Activated CD4-positive, alpha-beta T cell treated with anti-CD3 and anti-CD28 coated beads, Interleukin-2, amount 50 U/mL, for 24 hours (primary cell): Measurements from ENCODE around the gene FCER1G.

Experiments
- DNase-seq, 2 donors: peaks; one replicate each; pipeline ENCODE4 v3.0.0-alpha.2; 2020; ENCODE audit warnings: low read depth in 1 of 2, low spot score in 1 of 2

Gene FCER1G

DNA sequence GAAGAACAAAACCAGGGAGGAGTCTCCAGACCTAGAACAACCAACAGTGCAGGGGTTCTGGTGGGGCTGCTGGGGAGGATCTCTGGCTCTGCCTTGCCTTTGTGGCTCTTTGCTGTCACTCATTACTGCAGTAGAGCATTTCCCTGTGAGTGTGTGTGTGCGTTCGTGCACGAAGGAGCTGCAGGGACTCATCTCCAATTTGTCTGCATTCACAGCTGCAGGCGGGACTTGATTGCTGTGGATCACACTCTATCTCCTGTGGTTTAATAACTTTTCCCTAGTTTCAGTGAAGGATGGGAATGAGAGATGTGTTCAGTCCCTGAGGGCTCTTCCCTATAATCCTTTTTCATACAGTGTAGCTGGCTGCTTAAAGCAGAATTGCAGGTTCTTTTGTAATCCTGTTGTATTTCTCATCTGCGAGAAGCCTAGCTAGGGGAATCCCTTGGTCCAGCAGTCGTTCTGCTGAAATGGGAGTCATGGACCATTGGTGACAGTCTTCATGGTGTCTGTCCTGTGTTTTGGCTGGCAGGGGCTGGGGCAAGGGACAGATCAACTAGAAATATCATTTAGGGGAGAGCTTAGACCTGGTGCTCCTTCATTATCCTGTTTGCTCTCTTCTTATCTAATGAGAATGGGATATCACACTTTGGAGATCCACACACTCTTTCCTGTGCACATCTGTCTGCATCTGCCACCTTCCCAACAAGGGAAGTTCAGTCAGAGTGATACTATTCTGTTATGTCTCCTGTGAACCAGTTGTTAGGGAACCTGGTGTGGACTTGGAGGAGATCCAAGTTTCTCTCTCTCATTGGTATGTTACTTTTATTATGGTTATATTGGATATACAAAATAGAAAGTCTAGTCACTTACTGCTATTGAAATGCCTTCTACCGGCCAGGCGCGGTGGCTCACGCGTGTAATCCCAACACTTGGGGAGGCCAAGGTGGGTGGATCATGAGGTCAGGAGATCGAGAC lies 46.5 kb downstream of the FCER1G start:
- DNase-seq: no peak

DNA sequence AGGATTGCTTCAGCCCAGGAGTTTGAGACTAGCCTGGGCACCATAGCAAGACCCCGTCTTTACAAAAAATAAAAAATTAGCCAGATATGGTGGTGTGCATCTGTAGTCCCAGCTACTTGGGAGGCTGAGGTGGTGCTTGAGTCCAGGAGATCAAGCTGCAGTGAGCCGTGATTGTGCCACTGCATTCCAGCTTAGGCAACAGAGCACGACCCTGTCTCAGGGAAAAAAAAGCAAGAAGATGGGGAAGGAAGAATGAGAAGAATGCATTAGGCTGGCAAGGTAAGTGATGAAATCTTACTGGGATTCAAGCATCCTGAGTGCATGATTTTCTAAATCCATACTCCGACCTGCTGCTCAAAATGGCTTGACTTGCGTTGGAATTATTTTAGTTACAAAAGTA lies 50.2 kb downstream of the FCER1G start:
- no peak for DNase-seq

DNA sequence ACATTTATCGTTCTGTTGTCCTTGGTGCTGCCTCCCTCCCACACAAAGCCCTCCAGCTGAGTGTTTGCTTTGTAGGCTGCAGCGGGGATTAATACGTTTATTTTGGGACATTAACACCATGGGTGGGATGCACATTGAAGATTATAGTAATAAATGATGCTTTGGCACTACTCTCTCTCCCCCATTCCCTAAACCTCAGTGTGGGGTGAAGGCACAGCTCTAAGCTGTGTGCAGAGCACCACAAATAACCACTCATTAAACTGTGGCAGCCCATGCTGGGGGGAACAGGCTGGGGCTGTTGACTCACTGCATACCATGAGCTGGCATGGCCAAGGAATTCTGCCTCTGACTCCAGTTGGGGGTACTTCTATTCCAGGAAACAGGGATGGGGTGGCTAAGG lies 51.1 kb downstream of the FCER1G start:
- no peak for DNase-seq

DNA sequence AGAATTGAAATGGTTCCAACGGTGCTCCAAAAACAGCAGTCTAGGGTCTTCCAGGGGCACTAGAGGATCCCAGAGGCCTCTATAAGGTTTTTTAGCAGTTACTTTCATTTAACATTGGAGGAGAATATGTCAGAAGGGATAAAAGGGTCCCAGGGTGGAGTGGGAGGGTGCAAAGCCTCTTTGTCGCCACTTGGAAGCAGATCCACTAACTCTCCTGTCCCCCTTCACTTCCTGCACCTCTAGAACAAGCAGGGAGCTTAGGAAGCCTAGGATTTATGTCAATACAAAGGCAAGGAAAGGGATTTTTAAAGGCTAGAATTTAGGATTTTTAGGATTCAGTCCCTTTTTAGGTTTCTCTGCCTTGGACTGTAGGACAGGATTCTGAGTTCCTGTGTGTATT lies 51.7 kb downstream of the FCER1G start:
- no peak for DNase-seq

DNA sequence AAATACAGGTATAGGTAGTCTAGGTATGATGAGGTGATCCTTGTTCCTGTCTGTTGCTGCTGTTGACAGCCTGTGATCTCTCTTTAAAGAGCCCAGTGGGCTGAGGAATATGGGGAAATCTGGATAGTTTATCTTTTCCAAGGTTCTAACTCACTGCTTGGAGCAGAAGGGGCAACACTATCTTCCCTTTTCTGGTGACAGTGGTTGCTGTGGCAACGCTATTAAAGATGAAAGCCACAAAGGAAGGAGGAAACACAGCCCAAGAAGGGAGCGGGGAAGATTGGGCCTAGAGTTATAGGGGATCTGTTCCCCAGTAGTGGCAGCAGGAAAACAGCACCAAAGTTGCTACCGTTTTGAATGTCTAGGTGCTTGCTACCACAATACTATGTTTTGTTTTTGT lies 52.2 kb downstream of the FCER1G start:
- DNase-seq: no peak
